HepG2 (cell line): ENCODE measurements around the gene HTR1E.

ENCODE experiments used
- CAMTA2 ChIP-seq: sonication (generic); formaldehyde crosslinking; IDR thresholded peaks from 2 replicates; pipeline ENCODE4 v1.4.0; 2020; ENCODE audit warnings: mild to moderate bottlenecking, missing genetic modification reagents, borderline replicate concordance
- CTCF ChIP-seq: sonication (generic); formaldehyde crosslinking; IDR thresholded peaks from 2 replicates; pipeline ENCODE4 v1.5.0; 2020; ENCODE audit warnings: mild to moderate bottlenecking, missing genetic modification reagents, moderate library complexity
- EZH2 ChIP-seq: conservative IDR thresholded peaks from 2 replicates; pipeline ENCODE4 v1.6.1; 2012; ENCODE audit warnings: mild to moderate bottlenecking, low read depth, low read length, moderate library complexity
- FIP1L1 ChIP-seq: fragments of 200-400 bp; formaldehyde crosslinking; IDR thresholded peaks from 2 replicates; pipeline ENCODE4 v1.6.1; 2018; ENCODE audit warnings: low read depth, mild to moderate bottlenecking, low read length, moderate library complexity, borderline replicate concordance; ENCODE audit not compliant: insufficient read depth
- IKZF1 ChIP-seq: fragments of 450-650 bp; IDR thresholded peaks from 2 replicates; pipeline ENCODE4 v1.7.1; 2016
- KLF16 ChIP-seq, 2 experiments: sonication (generic) in 1 of 2; formaldehyde crosslinking in 1 of 2; IDR thresholded peaks; 2 replicates each; pipeline versions ENCODE4 v1.6.1 to v1.8.0; 2016 to 2023; ENCODE audit warnings: missing genetic modification reagents in 2 of 2, missing compliant biosample characterization in 1 of 2
- SP1 ChIP-seq, 2 experiments: fragments of 450-650 bp in 1 of 2; sonication (generic) in 1 of 2; formaldehyde crosslinking in 1 of 2; IDR thresholded peaks; 2 replicates each; pipeline versions ENCODE4 v1.4.0 to v1.6.1; 2016 to 2020; ENCODE audit warnings: missing genetic modification reagents in 1 of 2
- TBX2 ChIP-seq: sonication (generic); formaldehyde crosslinking; IDR thresholded peaks from 2 replicates; pipeline ENCODE4 v1.5.0; 2020; ENCODE audit warnings: missing genetic modification reagents, mild to moderate bottlenecking, borderline replicate concordance
- TRAFD1 ChIP-seq: sonication (generic); formaldehyde crosslinking; IDR thresholded peaks from 2 replicates; pipeline ENCODE4 v1.5.1; 2020; ENCODE audit warnings: missing genetic modification reagents, mild to moderate bottlenecking, borderline replicate concordance
- ZBTB1 ChIP-seq: sonication (generic); formaldehyde crosslinking; IDR thresholded peaks from 2 replicates; pipeline ENCODE4 v1.4.0; 2020; ENCODE audit warnings: missing genetic modification reagents, borderline replicate concordance
- ZFP36 ChIP-seq: fragments of 150-350 bp; IDR thresholded peaks from 2 replicates; pipeline ENCODE4 v1.6.1; 2018; ENCODE audit warnings: borderline replicate concordance, low read length, low read depth; ENCODE audit not compliant: partially characterized antibody
- ZFP36L2 ChIP-seq: sonication (generic); formaldehyde crosslinking; IDR thresholded peaks from 2 replicates; pipeline ENCODE4 v1.4.0; 2020; ENCODE audit warnings: missing genetic modification reagents
- ZKSCAN5 ChIP-seq: sonication (generic); formaldehyde crosslinking; IDR thresholded peaks from 2 replicates; pipeline ENCODE4 v1.5.1; 2020; ENCODE audit warnings: mild to moderate bottlenecking, missing genetic modification reagents
- ZNF256 ChIP-seq: sonication (generic); formaldehyde crosslinking; conservative IDR thresholded peaks from 2 replicates; pipeline ENCODE4 v1.4.0; 2020; ENCODE audit warnings: missing genetic modification reagents

- TF ChIP-seq SP1 (IDR thresholded peaks at IDR 0.05) = no peak
- no peak for TF ChIP-seq SP1 (CRISPR knock-in tag; IDR thresholded peaks at IDR 0.05)
- TF ChIP-seq FIP1L1 = no peak
- no peak for TF ChIP-seq KLF16 (CRISPR knock-in tag; IDR thresholded peaks at IDR 0.05)
- no peak for TF ChIP-seq CAMTA2 (CRISPR knock-in tag)
- TF ChIP-seq CTCF (CRISPR knock-in tag) = no peak
- TF ChIP-seq ZBTB1 = no peak
- TF ChIP-seq ZFP36 = no peak
- TF ChIP-seq ZKSCAN5 (CRISPR knock-in tag) = no peak
- no peak for TF ChIP-seq ZFP36L2 (CRISPR knock-in tag)
- no peak for TF ChIP-seq ZNF256 (CRISPR knock-in tag)
- TF ChIP-seq TRAFD1 (CRISPR knock-in tag) = no peak
- TF ChIP-seq EZH2 = no peak
- TF ChIP-seq TBX2 (CRISPR knock-in tag) = no peak
- TF ChIP-seq IKZF1 = no peak
Measured at GRCh38 chr6:86969573-86969972, 32.2 kb downstream of the HTR1E start.
